Thoracic aorta (tissue), 2 donors: ENCODE results near the gene TYRO3. TPM values are rescaled to one million over a fixed set of nuclear protein-coding genes. Genes with fewer than 3 reads are reported as not detected.
"Not testable (repeated sequence)": the region's sequence is repeated elsewhere in the genome, so short reads cannot be mapped to it uniquely, and the experiment has no call there.

ENCODE experiments used
- ATAC-seq: fragments of 150-250 bp; one replicate; pipeline ENCODE4 v1.8.0; 2017; ENCODE audit warnings: low read depth; ENCODE audit not compliant: insufficient number of reproducible peaks, low FRiP score
- DNase-seq: peaks from one replicate; pipeline ENCODE4 v3.0.0-alpha.2; 2020; ENCODE audit warnings: low spot score
- H3K27ac ChIP-seq, 2 donors: fragments of 200-600 bp; sonication (generic); 1 replicate in 1 of 2; 2 replicates in 1 of 2; pipeline ENCODE4 v1.5.1; 2016; ENCODE audit warnings: mild to moderate bottlenecking in 2 of 2, moderate library complexity in 2 of 2
- H3K27me3 ChIP-seq: fragments of 200-600 bp; sonication (generic); replicated peaks from 2 replicates; pipeline ENCODE4 v1.6.0; 2016; ENCODE audit warnings: mild to moderate bottlenecking; ENCODE audit not compliant: insufficient read depth
- H3K36me3 ChIP-seq: fragments of 200-600 bp; sonication (generic); one replicate; pipeline ENCODE4 v1.5.1; 2016
- H3K4me1 ChIP-seq, 2 donors: fragments of 200-600 bp; sonication (generic); 1 replicate in 1 of 2; 2 replicates in 1 of 2; pipeline versions ENCODE4 v1.5.1 to v1.6.0; 2016; ENCODE audit warnings: low read depth in 2 of 2, mild to moderate bottlenecking in 1 of 2; ENCODE audit not compliant: control insufficient read depth in 1 of 2
- H3K4me3 ChIP-seq: fragments of 200-600 bp; sonication (generic); 2 replicates; pipeline ENCODE4 v1.5.1; 2016; ENCODE audit warnings: mild to moderate bottlenecking
- H3K9me3 ChIP-seq: fragments of 200-600 bp; sonication (generic); 2 replicates; pipeline ENCODE4 v1.5.1; 2016
- total RNA-seq, 2 donors: library from RNA; depleted of rRNA; stranded (reverse); fragments of >200 nt; gene quantifications; one replicate each; pipeline versions ENCODE4 v1.1.0 to v1.2.3, GENCODE V29; 2016
- TF ChIP-seq, protein P1 (sequence below): fragments of 200-600 bp; sonication (generic); IDR thresholded peaks from one replicate; pipeline ENCODE4 v1.5.1; 2019; ENCODE audit warnings: antibody characterized with exemption

The TYRO3 gene
- total RNA-seq, 2 donors from 2014 or later = 5.4 to 8.8 TPM

DNA sequence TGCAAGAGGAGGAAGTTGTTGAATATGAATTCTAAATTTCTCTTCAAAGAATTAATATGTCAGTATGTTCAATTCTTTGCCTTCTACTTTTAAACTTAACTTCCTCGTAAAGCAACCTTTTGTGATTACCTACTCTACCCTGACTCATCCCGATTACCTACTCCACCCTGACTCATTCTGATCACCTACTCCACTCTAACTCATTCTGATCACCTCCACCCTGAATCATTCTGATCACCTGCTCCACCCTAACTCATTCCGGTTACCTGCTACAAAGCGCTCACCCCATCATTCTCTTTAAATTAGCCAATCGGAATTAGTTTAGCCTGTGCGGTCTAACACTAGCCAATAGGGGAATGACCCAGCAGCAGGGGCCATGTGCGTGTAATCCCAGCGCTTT is 33.7 kb downstream of the TYRO3 start:
- not testable (repeated sequence) for ATAC-seq, H3K4me1 ChIP-seq

DNA sequence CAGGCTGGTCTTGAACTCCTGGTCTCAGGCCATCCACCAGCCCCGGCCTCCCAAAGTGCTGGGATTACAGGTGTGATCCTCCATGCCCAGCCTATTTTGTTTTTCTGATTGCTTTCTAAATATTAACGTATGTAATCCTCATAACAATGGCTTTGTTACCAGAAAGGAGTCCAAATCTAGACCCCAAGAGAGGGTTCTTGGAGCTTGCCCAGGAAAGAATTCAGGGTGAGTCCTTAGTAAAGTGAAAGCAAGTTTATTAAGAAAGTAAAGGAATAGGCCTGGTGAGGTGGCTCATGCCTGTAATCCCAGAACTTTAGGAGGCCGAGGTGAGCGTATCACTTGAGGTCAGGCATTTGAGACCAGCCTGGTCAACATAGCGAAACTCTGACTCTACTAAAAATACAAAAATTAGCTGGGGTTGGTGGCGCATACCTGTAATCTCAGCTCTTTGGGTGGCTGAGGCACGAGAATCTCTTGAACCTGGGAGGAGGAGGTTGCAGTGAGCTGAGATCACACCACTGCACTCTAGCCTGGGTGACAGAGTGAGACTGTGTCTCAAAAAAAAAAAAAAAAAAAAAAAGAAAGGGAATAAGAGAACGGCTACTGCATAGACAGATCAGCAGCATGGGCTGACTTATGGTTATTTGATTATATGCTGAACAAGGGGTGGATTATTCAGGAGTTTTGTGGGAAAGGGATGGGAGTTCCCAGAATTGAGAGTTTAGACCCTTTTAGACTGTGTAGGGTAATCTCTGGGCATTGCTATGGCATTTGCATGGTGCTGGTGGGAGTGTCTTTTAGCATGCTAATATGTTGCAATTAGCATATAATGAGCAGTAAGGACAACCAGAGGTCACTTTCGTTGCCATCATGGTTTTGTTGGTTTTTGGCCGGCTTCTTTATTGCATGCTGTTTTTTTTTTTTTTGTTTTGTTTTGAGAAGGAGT is 36.1 kb downstream of the TYRO3 start:
- Histone ChIP-seq H3K4me1 (no peaks in the 10 kb centered on the region), H3K36me3 (no peaks in the 10 kb centered on the region), H3K9me3 (no peaks in the 10 kb centered on the region), H3K27ac (no peak overlapping the region), H3K27me3 (no peaks in the 10 kb centered on the region), H3K4me3 (no peak overlapping the region)
- ATAC-seq (no peak), DNase-seq (no peak)
- TF ChIP-seq, protein P1, sequence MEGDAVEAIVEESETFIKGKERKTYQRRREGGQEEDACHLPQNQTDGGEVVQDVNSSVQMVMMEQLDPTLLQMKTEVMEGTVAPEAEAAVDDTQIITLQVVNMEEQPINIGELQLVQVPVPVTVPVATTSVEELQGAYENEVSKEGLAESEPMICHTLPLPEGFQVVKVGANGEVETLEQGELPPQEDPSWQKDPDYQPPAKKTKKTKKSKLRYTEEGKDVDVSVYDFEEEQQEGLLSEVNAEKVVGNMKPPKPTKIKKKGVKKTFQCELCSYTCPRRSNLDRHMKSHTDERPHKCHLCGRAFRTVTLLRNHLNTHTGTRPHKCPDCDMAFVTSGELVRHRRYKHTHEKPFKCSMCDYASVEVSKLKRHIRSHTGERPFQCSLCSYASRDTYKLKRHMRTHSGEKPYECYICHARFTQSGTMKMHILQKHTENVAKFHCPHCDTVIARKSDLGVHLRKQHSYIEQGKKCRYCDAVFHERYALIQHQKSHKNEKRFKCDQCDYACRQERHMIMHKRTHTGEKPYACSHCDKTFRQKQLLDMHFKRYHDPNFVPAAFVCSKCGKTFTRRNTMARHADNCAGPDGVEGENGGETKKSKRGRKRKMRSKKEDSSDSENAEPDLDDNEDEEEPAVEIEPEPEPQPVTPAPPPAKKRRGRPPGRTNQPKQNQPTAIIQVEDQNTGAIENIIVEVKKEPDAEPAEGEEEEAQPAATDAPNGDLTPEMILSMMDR = no peak

More for the DNA sequence above, 33.7 kb downstream of the TYRO3 start:
- not testable (repeated sequence) for H3K9me3 ChIP-seq, H3K36me3 ChIP-seq, DNase-seq, H3K27me3 ChIP-seq, H3K4me3 ChIP-seq, H3K27ac ChIP-seq

DNA sequence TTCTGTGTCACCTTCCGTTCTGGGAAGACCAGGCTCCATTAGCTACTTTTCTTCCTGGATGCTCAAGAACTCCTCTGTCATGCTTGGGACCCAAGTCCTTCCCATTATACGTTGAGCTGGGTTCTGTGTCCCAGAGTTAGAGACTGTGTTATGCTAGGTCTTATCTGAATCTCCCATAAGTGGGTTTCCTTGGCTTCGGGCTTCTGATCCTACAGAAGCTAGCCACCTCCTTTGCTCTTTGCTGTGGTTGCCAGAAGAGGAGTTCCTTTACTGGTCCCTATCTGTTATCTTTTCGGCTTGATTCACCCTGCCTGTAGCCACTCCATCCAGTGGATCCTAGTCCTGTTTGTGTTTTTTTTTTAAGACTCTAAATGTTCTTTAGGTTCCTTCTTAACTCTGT is 38.0 kb downstream of the TYRO3 start:
- H3K9me3 ChIP-seq = no peaks in the 10 kb centered on the region
- no peak for DNase-seq
- no peaks in the 10 kb centered on the region for H3K36me3 ChIP-seq
- H3K27me3 ChIP-seq = no peaks in the 10 kb centered on the region
- no peaks in the 10 kb centered on the region for H3K4me1 ChIP-seq
- H3K27ac ChIP-seq = no peak overlapping the region
- TF ChIP-seq, protein P1 = no peak
- no peak overlapping the region for H3K4me3 ChIP-seq
- no peak for ATAC-seq

DNA sequence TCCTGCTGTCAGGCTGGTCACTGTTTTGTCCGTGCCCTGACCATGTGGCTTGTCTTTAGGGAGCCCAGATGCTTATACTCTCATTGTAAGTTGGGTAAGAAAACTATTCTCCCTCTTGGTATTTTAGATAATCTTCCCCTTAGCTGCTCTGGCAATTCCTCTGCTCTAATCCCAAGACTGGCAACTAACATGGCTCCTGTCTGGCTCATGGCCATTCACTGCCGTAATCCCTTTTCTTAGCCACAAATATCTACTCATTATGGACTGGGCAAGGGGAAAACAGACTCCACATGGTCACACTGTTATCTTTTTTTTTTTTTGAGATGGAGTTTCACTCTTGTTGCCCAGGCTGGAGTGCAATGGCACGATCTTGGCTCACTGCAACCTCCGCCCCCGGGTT is 38.8 kb downstream of the TYRO3 start:
- ATAC-seq (no peak), DNase-seq (no peak)
- H3K27ac ChIP-seq = no peak overlapping the region
- TF ChIP-seq, protein P1 = no peak
- no peaks in the 10 kb centered on the region for H3K9me3 ChIP-seq
- no peak overlapping the region for H3K4me3 ChIP-seq
- H3K27me3 ChIP-seq = no peaks in the 10 kb centered on the region
- no peaks in the 10 kb centered on the region for H3K4me1 ChIP-seq
- H3K36me3 ChIP-seq = no peaks in the 10 kb centered on the region

DNA sequence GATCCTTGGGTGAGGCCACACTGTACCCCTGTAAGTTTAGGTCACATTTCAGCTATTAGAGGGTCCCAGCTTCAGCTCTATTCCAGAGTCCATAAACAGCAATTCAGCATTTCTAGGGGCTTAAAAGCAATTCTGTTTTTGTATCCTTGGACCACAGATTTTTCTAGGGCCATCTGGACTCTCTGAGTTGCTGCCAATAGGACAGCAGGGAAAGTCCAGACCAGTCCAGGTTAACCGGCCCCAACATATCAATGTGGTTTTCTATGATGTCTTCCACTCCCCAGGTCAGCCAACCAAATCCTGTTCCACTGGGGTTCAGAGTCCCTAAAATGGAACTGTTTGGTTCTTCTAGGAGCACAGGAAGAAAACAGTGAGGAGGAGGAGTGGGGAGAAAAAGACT is 40.0 kb downstream of the TYRO3 start:
- TF ChIP-seq, protein P1 = no peak
- no peak for ATAC-seq
- Histone ChIP-seq H3K4me3 (no peak overlapping the region), H3K9me3 (no peaks in the 10 kb centered on the region), H3K27ac (no peak overlapping the region), H3K27me3 (no peaks in the 10 kb centered on the region), H3K4me1 (peaks cover 0 to 5% of the 10 kb centered on the region in 2 donors), H3K36me3 (no peaks in the 10 kb centered on the region)
- no peak for DNase-seq
